K562 (cell line): Measurements from ENCODE around the gene RBM20. TPM values are rescaled to one million over a fixed set of nuclear protein-coding genes. Genes with fewer than 3 reads are reported as not detected.

Experiments used
- ATAC-seq: fragments of 200-7000 bp; cut with Tn5 transposase; 3 replicates; pipeline ENCODE4 v1.9.1; 2020; ENCODE audit warnings: moderate library complexity
- BruUV-seq: library from RNA; stranded (reverse); fragments of 400-500 nt; replicated peaks from 2 replicates; lab custom pipeline; 2021; lab: Mats Ljungman, UMichigan
- CTCF ChIA-PET: fragments of 300-600 bp; formaldehyde crosslinking; extraction: SDS; loops from one replicate; lab custom pipeline; 2021; ENCODE audit warnings: low intra/inter-chr PET ratio; lab: Yijun Ruan, JAX
- POLR2A ChIA-PET: fragments of 300-600, 350-650 bp; sonication (Branson Sonifier 250); formaldehyde crosslinking; extraction: SDS; loops from one replicate; lab custom pipeline; 2021; ENCODE audit warnings: antibody characterized with exemption, inconsistent platforms; lab: Yijun Ruan, JAX
- DNase-seq, 4 experiments: peaks; one replicate each; pipeline versions ENCODE4 v3.0.0 to v3.0.0-alpha.2; 2011 to 2018; ENCODE audit warnings: low spot score in 3 of 4, mixed read lengths in 3 of 4; ENCODE audit errors: extremely low read depth in 1 of 4
- FAIRE-seq: peaks from 2 replicates; lab custom pipeline; 2011; peaks lifted over from hg19 to GRCh38; lab: Jason Lieb, UNC
- H2AFZ ChIP-seq: 2 replicates; pipeline ENCODE4 v1.6.0; 2011; ENCODE audit warnings: low read depth, low read length, control low read depth, inconsistent platforms
- H3K27ac ChIP-seq: fragments of 200-600 bp; 3 replicates; pipeline ENCODE4 v1.8.0; 2011; ENCODE audit warnings: low read depth, mild to moderate bottlenecking, control low read depth, inconsistent platforms, low read length, moderate library complexity, mixed read lengths; ENCODE audit errors: extremely low read depth
- H3K27me3 ChIP-seq, 2 experiments: fragments of 300-600 bp in 1 of 2; 2 replicates in 1 of 2; 3 replicates in 1 of 2; pipeline versions ENCODE4 v1.6.0 to v1.8.0; 2011; ENCODE audit warnings: inconsistent platforms in 2 of 2, low read length in 2 of 2, mild to moderate bottlenecking in 1 of 2, mixed read lengths in 1 of 2, moderate library complexity in 1 of 2; ENCODE audit not compliant: control insufficient read depth in 2 of 2, insufficient read depth in 2 of 2
- H3K36me3 ChIP-seq: fragments of 300-600 bp; 3 replicates; pipeline ENCODE4 v1.8.0; 2011; ENCODE audit warnings: mild to moderate bottlenecking, low read length, inconsistent platforms; ENCODE audit not compliant: control insufficient read depth, insufficient read depth
- H3K4me1 ChIP-seq, 2 experiments: fragments of 200-600 bp in 1 of 2; replicated peaks in 1 of 2; 2 replicates in 1 of 2; 3 replicates in 1 of 2; pipeline versions ENCODE4 v1.5.1 to v1.8.0; 2011; ENCODE audit warnings: inconsistent platforms in 2 of 2, low read length in 2 of 2, mild to moderate bottlenecking in 1 of 2, mixed read lengths in 1 of 2, moderate library complexity in 1 of 2; ENCODE audit not compliant: control insufficient read depth in 2 of 2, insufficient read depth in 2 of 2
- H3K4me2 ChIP-seq: 2 replicates; pipeline ENCODE4 v1.6.1; 2011; ENCODE audit warnings: low read length, control low read depth, inconsistent platforms, mixed read lengths; ENCODE audit not compliant: insufficient read depth
- H3K4me3 ChIP-seq: fragments of 200-600 bp; sonication (generic), shearing (Covaris generic); 2 replicates; pipeline ENCODE4 v1.5.1; 2016; ENCODE audit warnings: control low read depth, inconsistent platforms
- H3K79me2 ChIP-seq: fragments of 200-600 bp; 3 replicates; pipeline ENCODE4 v1.8.0; 2011; ENCODE audit warnings: low read length, inconsistent platforms; ENCODE audit not compliant: control insufficient read depth, insufficient read depth
- H3K9ac ChIP-seq, 2 experiments: 2 replicates each; pipeline versions ENCODE4 v1.6.0 to v1.6.1; 2011; ENCODE audit warnings: low read depth in 2 of 2, low read length in 2 of 2, control low read depth in 1 of 2, inconsistent platforms in 1 of 2, mild to moderate bottlenecking in 1 of 2, mixed read lengths in 1 of 2; ENCODE audit not compliant: insufficient read depth in 1 of 2
- H3K9me1 ChIP-seq: one replicate; pipeline ENCODE4 v1.6.0; 2011; ENCODE audit warnings: inconsistent platforms, mild to moderate bottlenecking, low read length, moderate library complexity; ENCODE audit not compliant: control insufficient read depth, insufficient read depth
- H3K9me3 ChIP-seq: replicated peaks from 2 replicates; pipeline ENCODE4 v1.5.1; 2011; ENCODE audit warnings: low read depth, low read length, inconsistent platforms; ENCODE audit not compliant: control insufficient read depth, insufficient read depth
- H4K20me1 ChIP-seq: replicated peaks from 2 replicates; pipeline ENCODE4 v1.6.1; 2011; ENCODE audit warnings: low read length, inconsistent platforms, mixed read lengths; ENCODE audit not compliant: control insufficient read depth, insufficient read depth
- EP400 ChIP-seq: fragments of 450-650 bp; IDR thresholded peaks from 2 replicates; pipeline ENCODE4 v1.6.1; 2017; ENCODE audit warnings: antibody characterized with exemption, mild to moderate bottlenecking, moderate library complexity
- FOXJ2 ChIP-seq: fragments of 200-800 bp; sonication (Bioruptor generic); IDR thresholded peaks from 2 replicates; pipeline ENCODE4 v1.6.1; 2016; ENCODE audit warnings: missing genetic modification characterization, missing compliant biosample characterization
- FOXP1 ChIP-seq: sonication (generic); formaldehyde crosslinking; IDR thresholded peaks from 2 replicates; pipeline ENCODE4 v1.8.0; 2022; ENCODE audit warnings: mild to moderate bottlenecking, missing genetic modification reagents
- FUS ChIP-seq: fragments of 200-400 bp; formaldehyde crosslinking; optimal IDR thresholded peaks from 2 replicates; pipeline ENCODE3; 2017; ENCODE audit warnings: low read depth, low read length
- HES1 ChIP-seq: fragments of 450-650 bp; IDR thresholded peaks from 2 replicates; pipeline ENCODE4 v1.6.1; 2016; ENCODE audit warnings: low read depth, mild to moderate bottlenecking, moderate library complexity
- MAX ChIP-seq: sonication (generic); formaldehyde crosslinking; IDR thresholded peaks from 2 replicates; pipeline ENCODE4 v1.9.0; 2022; ENCODE audit warnings: mild to moderate bottlenecking, missing genetic modification reagents
- MNT ChIP-seq, 2 experiments: fragments of 450-650 bp; conservative IDR thresholded peaks; 2 replicates each; pipeline ENCODE4 v1.6.1; 2017; ENCODE audit warnings: mild to moderate bottlenecking in 2 of 2, moderate library complexity in 2 of 2
- POLR2AphosphoS2 ChIP-seq: IDR thresholded peaks from 2 replicates; pipeline ENCODE4 v1.6.1; 2012; ENCODE audit warnings: low read length, improper control_type of control experiment
- PRDM10 ChIP-seq: fragments of 450-650 bp; IDR thresholded peaks from 2 replicates; pipeline ENCODE4 v1.6.1; 2018; ENCODE audit not compliant: partially characterized antibody
- ZNF121 ChIP-seq: sonication (generic); formaldehyde crosslinking; conservative IDR thresholded peaks from 2 replicates; pipeline ENCODE4 v1.8.0; 2022; ENCODE audit warnings: missing genetic modification reagents
- ZNF551 ChIP-seq: fragments of 250-450 bp; sonication (Bioruptor Pico); IDR thresholded peaks from 2 replicates; pipeline ENCODE4 v1.5.0; 2021; ENCODE audit warnings: mild to moderate bottlenecking, moderate library complexity
- whole genome bisulfite sequencing: fragments of 100-300 bp; shearing (Covaris generic); methylation state at CpG from one replicate; pipeline ENCODE4 v1.1.6; 2016; ENCODE audit warnings: low coverage, mixed read lengths; ENCODE audit not compliant: insufficient coverage; ENCODE audit errors: missing lambda C conversion rate; 5-methylcytosine and 5-hydroxymethylcytosine counted together
- in situ Hi-C: fragments of 300-500 bp; cut with MboI; formaldehyde crosslinking; loops from 4 replicates; pipeline ENCODE4 v1.15.0; 2018; ENCODE audit warnings: inconsistent platforms, mixed read lengths
- intact Hi-C: fragments of 100-400 bp; cut with micrococcal nuclease; formaldehyde crosslinking; loops from 2 replicates; pipeline ENCODE4 v1.14.2; 2022
- polyA plus RNA-seq, 8 experiments: library from polyadenylated mRNA; depleted of rRNA in 4 of 8; stranded (reverse) in 5 of 8; unstranded in 3 of 8; fragments of >200 nt; fragmentation: Nextera tagmentation in 2 of 8; fragmentation: Illumina TruSeq in 1 of 8; extraction: Ambion mirVana in 2 of 8; extraction: Trizol in 1 of 8; gene quantifications; 2 replicates each; pipeline versions ENCODE4 v1.2.1 to v1.2.3, GENCODE V29; 2011 to 2014; ENCODE audit warnings: inconsistent platforms in 1 of 8, missing spikeins in 1 of 8
- total RNA-seq, 7 experiments: library from RNA; depleted of rRNA in 6 of 7; stranded (reverse); fragments of >200 nt in 6 of 7; fragmentation: Illumina TruSeq in 2 of 7; extraction: Trizol in 2 of 7; gene quantifications; 2 replicates each; pipeline versions ENCODE4 v1.2.1 to v1.2.3, GENCODE V29; 2011 to 2021; ENCODE audit warnings: low replicate concordance in 1 of 7

Gene RBM20
- total and polyA plus RNA-seq, 9 of the 15 experiments (the other 6 are each of a cell fraction or from before 2014, with no cell fraction given): 0.63 to 5.7 (median 3.2) TPM

- peak overlapping the region; percentile 68; the same call in 1 of the 2 replicates for H2AFZ ChIP-seq
- no peaks in the 10 kb centered on the region for H3K36me3 ChIP-seq
- H3K79me2 ChIP-seq: 0 out of 3 replicates have a peak, but pooled peaks cover 7% of the 10 kb centered on the region
- H3K9ac ChIP-seq: peak overlapping the region in 1 of 2 experiments; percentile 54; a peak in 1 of 4 replicates
- POLR2A ChIA-PET: no interaction called here
- intact Hi-C loops (no loop called here), in situ Hi-C loops (no loop called here)
- CTCF ChIA-PET: no interaction called here
- H3K4me3 ChIP-seq: no peak overlapping the region
- peaks cover 6 to 7% of the 10 kb centered on the region in 2 experiments; a peak in 3 of 5 replicates for H3K4me1 ChIP-seq
- FAIRE-seq (peak; percentile 74), DNase-seq (peak in 2 of 4 experiments; percentile 19 to 45), ATAC-seq (peak; percentile 91)
- 41% methylated on average over 4 of the region's 4 CpGs for WGBS
- H3K4me2 ChIP-seq: peak overlapping the region; percentile 33; the same call in 1 of the 2 replicates
- no peaks in the 10 kb centered on the region for H3K27me3 ChIP-seq
- H3K27ac ChIP-seq: no peak overlapping the region; the same call in 2 of the 3 replicates
- H3K9me3 ChIP-seq: no peaks in the 10 kb centered on the region
- H3K9me1 ChIP-seq: no peaks in the 10 kb centered on the region
- BruUV-seq: no TSS peak
- peaks cover 5% of the 10 kb centered on the region; the same call in 1 of the 2 replicates for H4K20me1 ChIP-seq
- TF ChIP-seq POLR2AphosphoS2 (no peak), ZNF551 (CRISPR knock-in tag) (no peak), FOXJ2 (no peak), ZNF121 (CRISPR knock-in tag) (no peak), FOXP1 (CRISPR knock-in tag) (no peak), MAX (CRISPR knock-in tag) (peak; percentile 76), PRDM10 (peak; percentile 86), MNT (conservative IDR thresholded peaks at IDR 0.05) (peak in 1 of 2 experiments; percentile 51; a peak in 1 of 4 replicates), EP400 (peak; percentile 27; the same call in 1 of the 2 replicates), HES1 (no peak), FUS (no peak)
These were observed 73.8 kb downstream of the RBM20 start for GRCh38 chr10:110717781-110718589.
